Measurements from ENCODE around the gene CRYL1.

The CRYL1 gene

GRCh38 chr13:20362484-20363041 lies 163.1 kb downstream of the CRYL1 start:
- no peak for DNase-seq

GRCh38 chr13:20360835-20361412 lies 164.7 kb downstream of the CRYL1 start:
- no peak for DNase-seq

GRCh38 chr13:20360041-20360491 lies 165.6 kb downstream of the CRYL1 start:
- DNase-seq: no peak

- DNase-seq: peak in 1 of 2 experiments; percentile 28
Observed at GRCh38 chr13:20359335-20359734, 166.3 kb downstream of the CRYL1 start.

- DNase-seq: no peak
Observed at GRCh38 chr13:20358022-20358421, 167.6 kb downstream of the CRYL1 start.

- DNase-seq: no peak
Observed at GRCh38 chr13:20356444-20356843, 169.2 kb downstream of the CRYL1 start.

- DNase-seq: no peak
Observed at GRCh38 chr13:20354722-20355121, 170.9 kb downstream of the CRYL1 start.

GRCh38 chr13:20353973-20354372 lies 171.7 kb downstream of the CRYL1 start:
- no peak for DNase-seq

All from activated T-cell treated with anti-CD3 and anti-CD28 coated beads, Interleukin-2, amount 50 U/mL, for 48 hours (primary cell).